GM18526 (cell line): Measurements from ENCODE around the gene ERBB2.

Experiments
- POLR2A ChIP-seq: IDR thresholded peaks from 3 replicates; pipeline ENCODE4 v1.6.1; 2011; ENCODE audit not compliant: insufficient read length; ENCODE audit errors: extremely low read depth

Gene ERBB2

DNA sequence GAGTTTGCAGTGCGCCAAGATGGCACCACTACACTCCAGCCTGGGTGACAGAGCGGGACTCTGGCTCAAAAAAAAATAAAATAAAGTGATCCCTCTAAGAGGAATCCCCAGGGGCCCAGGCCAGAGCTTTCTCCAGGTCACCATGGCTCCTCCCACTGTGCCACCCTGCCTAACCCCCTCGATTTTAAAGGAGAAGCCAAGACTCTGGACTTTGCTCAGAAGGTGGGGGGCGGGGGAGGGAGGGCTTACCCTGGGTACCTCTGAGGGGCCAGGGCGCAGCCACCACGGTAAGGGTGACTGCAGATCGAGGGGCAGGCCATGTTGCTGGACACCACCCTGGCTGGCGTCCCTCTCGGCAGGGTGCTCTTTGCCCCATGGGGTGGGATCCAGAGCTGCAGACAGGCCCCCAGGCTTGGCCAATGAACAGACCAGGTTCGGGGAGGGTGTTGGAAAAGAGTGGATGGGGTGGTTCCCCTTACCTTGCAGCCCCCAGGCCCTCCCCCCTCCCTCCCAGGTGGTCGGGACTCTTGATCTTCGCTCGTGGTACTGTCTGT, 37.4 kb downstream of the ERBB2 start:
- no peak for TF ChIP-seq POLR2A

DNA sequence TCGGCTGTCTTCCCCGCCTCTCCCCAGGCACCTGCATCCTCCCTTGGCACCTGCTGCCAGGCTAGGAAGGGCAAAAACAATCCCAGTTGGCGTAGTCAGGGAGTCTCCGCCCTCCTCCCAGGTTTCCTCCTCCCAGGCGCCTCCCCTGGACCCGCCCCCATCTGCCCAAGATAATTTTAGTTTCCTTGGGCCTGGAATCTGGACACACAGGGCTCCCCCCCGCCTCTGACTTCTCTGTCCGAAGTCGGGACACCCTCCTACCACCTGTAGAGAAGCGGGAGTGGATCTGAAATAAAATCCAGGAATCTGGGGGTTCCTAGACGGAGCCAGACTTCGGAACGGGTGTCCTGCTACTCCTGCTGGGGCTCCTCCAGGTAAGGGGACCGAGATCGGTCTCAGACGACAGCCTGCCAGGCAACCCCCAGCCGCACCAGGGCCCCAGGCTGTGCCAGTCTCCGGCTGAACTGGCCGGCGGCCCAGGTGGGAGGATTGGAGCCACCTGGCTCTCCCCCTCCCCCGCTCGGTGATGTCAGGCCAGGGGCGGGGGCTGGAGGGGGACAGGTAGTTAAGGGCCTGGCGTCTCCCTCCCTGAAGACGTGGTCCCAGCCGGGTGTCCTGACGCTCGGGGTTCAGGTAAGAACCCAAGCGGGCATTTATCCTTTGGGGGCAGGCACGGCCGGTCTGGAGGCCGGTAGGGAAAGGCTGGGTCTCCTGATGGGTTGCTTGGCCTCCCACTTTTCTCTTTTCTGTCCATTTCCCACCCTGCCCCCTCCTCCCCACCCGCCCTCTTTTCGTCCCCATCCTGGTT, 38.1 kb downstream of the ERBB2 start, which contains the start of gene GRB7:
Gene GRB7 (plus strand): TSS at position 179 of the 808 bp plus-strand sequence. CDS start 4,364 bp downstream, outside the sequence.
- no peak for TF ChIP-seq POLR2A

DNA sequence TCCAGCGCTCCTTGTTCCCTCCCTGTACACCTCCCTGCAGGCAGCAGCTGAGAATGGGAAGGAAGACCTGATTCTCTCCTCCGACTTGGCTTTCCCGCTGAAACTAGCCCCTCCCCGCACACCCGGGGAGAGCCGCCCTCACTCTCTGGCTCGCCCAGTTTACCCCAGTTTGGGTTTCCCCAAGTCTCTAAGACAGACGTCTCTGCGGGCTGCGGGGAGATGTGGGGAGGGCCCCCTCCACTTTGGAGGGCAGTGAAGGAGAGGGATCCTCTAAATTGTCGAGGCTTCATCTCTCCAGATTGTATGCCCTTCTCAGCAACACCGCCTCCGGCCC, 38.7 kb downstream of the ERBB2 start:
- TF ChIP-seq POLR2A = no peak

DNA sequence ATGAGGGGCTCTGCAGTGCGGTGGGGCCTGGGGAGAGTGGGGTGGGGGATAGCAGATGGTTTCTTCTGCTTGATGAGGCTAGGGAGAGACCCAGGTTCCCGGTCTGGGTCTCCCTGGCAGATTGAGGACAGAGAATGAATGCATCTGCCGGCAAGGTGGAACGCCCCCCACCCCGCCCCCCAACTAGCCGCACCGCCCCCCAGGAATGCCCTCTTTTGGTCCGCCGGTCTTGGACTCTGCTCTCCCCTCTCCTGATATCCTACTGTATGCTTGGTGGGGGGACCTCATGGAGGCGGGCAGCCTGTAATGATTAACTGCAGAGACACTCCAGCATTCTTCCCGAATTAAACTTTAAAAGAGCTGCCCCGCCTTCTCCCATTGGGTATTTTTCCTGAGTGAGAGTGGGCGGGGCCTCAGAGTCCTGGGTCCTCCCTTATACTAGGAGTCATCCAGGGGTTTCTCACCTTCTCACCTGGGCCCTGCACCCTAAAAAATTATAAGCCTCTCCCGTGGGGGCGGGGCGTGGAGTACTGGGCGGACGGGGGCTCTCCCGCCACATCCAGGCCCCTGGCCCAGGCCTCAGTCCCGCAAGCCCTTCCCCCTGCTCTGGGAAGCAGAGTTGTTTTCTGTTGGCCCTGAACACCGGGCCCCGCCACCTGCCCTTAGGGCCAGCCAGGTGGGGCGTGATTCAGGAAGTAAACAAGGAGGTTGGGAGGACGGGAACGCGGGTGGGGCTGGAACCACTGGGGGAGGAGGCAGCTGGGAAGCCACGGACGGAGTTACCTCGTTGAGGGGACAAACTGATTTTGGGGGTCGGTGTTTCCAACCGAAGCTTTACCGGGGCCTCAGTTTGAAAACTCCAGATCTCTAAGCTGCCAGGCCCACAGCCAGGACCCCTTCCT, 39.4 kb downstream of the ERBB2 start:
- TF ChIP-seq POLR2A = no peak

DNA sequence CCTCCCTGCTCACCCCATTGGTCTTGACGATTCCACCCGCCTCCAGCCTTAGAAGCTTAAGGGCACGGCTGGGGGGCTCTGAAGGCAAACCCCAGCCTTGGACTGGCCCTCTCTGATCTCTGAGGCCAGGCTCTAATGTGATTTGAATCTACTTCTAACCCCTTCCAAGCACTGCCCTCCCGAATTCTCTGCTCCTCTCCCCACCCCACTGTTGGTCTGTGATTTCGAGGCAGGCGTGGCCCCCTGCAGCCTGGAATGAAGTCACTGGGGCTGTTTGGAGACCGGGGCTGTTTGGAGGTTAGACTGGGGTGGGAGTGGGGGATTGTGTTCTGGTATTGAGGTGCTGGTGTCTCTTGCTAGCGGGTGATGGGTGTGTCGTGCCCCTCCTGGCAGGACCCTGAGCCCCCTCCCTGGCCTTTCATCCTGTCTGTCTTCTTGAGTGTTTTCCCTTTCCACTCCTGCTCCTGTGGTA, 40.1 kb downstream of the ERBB2 start:
- no peak for TF ChIP-seq POLR2A

DNA sequence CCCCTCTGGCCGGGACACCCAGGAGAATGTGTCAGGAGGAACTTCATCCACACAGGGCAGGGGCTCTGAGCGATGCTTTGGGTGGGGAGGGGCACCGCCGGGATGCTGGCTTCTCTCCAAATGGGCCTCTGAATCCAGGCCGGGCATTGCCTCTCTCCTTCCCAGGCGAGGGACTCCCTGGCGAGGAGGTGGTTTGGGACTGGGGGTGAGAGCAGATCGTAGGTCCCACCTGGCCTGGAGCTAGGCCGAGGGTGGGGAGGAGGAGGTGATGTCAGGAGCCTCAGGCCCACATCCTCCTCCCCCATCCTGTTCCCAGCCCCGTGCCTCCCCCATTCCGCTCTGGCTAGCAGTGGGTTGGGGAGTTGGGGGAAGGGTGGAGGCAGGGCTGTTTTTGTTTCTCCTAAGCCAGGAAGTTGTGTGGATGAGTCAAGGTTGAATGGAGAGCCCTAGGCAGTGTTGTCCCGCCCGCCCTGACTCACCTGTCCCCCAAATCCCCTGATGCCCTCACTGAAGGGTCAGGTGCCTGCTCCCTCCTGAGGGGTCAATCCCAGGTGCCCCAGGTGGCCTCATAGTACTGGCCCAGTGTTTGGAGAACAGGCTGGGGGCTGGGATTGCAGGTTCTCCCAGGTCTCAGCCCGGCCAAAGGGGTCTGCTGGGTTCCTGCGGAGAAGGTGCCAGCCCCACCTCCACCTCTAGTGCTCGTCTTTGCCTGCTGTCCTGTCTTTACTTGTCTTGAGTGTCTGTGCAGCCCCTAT, 40.7 kb downstream of the ERBB2 start:
- no peak for TF ChIP-seq POLR2A

DNA sequence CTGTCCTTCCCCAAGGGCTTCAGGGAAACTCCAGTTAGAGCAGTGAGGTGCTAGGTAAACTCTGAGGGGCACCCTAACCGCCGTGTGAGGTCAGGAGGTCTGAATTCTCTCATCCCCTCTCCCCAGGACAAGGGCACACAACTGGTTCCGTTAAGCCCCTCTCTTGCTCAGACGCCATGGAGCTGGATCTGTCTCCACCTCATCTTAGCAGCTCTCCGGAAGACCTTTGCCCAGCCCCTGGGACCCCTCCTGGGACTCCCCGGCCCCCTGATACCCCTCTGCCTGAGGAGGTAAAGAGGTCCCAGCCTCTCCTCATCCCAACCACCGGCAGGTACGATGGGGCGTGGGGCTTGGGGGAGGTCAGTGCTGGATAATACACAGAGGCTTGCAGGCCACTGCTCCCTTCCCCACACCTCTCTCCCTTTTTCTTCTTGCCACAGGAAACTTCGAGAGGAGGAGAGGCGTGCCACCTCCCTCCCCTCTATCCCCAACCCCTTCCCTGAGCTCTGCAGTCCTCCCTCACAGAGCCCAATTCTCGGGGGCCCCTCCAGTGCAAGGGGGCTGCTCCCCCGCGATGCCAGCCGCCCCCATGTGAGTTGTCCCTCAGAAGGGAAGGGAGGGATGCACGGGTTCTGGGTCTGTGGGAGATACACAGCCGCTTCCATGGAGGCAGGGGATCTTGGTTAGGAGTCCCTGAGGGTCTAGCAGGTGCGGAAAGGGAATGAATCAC, 42.4 kb downstream of the ERBB2 start:
- no peak for TF ChIP-seq POLR2A

DNA sequence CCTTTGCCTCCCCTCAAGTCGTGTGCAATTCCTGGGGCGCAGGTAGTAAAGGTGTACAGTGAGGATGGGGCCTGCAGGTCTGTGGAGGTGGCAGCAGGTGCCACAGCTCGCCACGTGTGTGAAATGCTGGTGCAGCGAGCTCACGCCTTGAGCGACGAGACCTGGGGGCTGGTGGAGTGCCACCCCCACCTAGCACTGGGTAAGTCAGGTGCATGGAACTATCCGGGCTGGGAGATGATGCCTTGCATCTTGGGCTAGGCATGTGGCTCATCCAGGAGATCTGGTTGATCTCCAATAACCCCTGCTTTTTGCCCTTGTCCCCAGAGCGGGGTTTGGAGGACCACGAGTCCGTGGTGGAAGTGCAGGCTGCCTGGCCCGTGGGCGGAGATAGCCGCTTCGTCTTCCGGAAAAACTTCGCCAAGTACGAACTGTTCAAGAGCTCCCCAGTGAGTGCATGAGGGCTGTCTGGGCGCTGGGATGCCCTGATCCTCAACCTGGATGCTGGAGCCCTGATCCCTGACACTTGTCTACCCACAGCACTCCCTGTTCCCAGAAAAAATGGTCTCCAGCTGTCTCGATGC, 43.1 kb downstream of the ERBB2 start:
- TF ChIP-seq POLR2A = no peak

DNA sequence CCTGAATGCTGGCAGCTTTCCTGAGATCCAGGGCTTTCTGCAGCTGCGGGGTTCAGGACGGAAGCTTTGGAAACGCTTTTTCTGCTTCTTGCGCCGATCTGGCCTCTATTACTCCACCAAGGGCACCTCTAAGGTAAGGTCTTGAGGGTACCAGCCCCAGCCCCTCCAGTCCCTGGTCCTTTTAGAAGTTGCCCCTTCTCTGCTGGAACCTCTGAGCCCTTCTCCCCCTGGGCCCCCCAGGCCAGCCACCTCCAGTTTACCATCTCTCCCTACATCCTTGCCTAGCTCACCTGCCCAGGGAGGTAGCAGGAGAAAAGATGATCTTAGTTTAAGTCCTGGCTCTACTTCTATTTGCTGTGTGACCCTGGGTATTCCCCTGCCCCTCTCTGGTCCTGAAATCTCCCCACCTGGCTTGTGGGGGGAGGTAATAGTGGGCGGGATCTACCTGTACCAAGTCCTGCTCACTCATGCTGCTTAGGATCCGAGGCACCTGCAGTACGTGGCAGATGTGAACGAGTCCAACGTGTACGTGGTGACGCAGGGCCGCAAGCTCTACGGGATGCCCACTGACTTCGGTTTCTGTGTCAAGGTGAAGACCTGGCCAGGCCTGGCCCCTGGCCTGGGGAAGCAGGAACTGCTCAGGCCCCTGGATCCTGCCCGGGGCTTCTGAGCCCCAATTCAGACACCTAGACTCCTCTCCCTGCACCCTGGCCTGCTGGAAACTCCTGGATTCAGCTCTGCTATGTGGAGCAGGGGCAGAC, 44.4 kb downstream of the ERBB2 start:
- no peak for TF ChIP-seq POLR2A

DNA sequence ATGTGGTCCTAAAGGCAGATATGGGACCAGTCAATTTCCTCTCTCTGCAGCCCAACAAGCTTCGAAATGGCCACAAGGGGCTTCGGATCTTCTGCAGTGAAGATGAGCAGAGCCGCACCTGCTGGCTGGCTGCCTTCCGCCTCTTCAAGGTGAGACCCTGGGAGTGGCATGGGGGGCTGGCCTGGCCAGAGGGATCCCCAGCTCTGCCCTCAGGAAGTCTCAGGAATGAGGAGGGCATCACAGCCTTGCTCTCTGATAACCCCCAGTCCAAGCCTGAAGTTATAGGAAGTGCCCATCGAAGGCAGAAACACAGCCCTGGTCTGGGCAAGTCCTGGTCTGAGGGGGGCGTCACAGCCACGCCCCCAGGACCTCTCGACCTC, 45.0 kb downstream of the ERBB2 start:
- no peak for TF ChIP-seq POLR2A

DNA sequence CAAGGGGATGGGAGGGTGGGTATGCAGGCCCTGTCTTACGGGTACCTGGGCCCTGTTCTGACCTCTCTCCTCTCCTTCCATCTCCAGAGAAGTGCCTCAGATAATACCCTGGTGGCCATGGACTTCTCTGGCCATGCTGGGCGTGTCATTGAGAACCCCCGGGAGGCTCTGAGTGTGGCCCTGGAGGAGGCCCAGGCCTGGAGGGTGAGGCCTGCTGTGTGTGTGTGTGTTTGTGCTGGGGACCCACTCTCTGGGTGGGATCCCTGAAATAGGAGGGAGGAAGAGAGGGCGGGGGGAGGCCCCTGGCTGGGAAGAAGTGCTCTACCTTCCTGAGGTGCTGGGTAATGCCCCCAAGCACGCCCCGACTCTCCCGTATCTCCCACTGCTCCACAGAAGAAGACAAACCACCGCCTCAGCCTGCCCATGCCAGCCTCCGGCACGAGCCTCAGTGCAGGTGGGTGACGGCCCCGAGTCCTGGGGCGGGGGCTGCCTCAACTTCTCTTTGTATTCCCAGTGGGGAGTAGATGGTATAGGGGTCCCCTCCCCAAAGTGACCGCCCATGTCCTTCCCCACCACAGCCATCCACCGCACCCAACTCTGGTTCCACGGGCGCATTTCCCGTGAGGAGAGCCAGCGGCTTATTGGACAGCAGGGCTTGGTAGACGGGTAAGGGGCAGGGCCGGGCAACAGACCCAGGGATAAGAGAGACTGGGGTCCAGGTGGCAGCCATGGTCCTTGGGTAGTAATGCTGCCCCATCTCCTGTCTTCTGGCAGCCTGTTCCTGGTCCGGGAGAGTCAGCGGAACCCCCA, 45.7 kb downstream of the ERBB2 start:
- no peak for TF ChIP-seq POLR2A

DNA sequence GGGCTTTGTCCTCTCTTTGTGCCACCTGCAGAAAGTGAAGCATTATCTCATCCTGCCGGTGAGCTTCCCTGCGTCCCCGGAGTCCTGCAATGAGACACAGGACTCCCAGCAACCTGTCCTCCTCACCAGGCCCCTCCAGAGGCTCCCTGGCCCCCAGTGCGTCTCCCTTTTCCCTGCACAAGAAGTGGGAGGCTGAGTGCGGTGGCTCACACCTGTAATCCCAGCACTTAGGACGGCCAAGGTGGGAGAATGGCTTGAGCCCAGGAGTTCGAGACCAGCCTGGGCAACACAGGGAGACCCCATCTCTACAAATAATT, 46.2 kb downstream of the ERBB2 start:
- TF ChIP-seq POLR2A = no peak

DNA sequence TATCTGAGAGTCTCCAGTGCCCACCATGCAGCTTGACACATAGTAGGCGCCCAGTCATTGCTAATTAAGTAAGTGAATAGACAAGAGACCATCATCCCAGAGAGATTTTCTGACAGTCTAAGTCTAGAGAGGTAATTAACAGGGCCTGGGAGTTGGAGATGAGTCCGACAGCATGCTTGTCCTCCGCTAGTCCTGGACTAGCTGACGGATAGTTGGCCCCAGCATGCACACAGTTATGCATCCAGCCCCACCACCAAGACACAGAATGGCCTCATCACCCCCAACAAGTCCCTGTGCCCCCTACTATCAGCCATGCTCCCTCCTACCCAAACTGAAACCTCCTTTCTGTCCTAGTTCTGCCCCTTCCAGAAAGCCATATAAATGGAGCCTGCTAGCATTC, 47.9 kb downstream of the ERBB2 start:
- TF ChIP-seq POLR2A = no peak
